Lung (tissue), 12 donors: ENCODE results near the gene LARGE1. TPM values are rescaled to one million over a fixed set of nuclear protein-coding genes. Genes with fewer than 3 reads are reported as not detected.

ENCODE experiments used
- ATAC-seq: fragments of 200-7000 bp; cut with Tn5 transposase; one replicate; pipeline ENCODE4 v1.9.1; 2020; ENCODE audit warnings: moderate number of reproducible peaks; ENCODE audit not compliant: insufficient read depth, low FRiP score
- DNase-seq, 3 donors: peaks; one replicate each; pipeline ENCODE4 v3.0.0-alpha.2; 2013 to 2017
- H3K27ac ChIP-seq, 2 donors: one replicate each; pipeline ENCODE4 v1.5.1; 2013; ENCODE audit warnings: mild to moderate bottlenecking in 2 of 2, moderate library complexity in 2 of 2, control low read depth in 1 of 2, inconsistent platforms in 1 of 2, low read depth in 1 of 2, low read length in 1 of 2
- H3K27me3 ChIP-seq, 3 donors: one replicate each; pipeline ENCODE4 v1.5.1; 2013; ENCODE audit warnings: low read length in 2 of 3; ENCODE audit not compliant: control insufficient read depth in 3 of 3, insufficient read depth in 3 of 3
- H3K36me3 ChIP-seq, 4 donors: one replicate each; pipeline ENCODE4 v1.5.1; 2013; ENCODE audit warnings: low read length in 4 of 4, mild to moderate bottlenecking in 1 of 4, moderate library complexity in 1 of 4; ENCODE audit not compliant: control insufficient read depth in 4 of 4, insufficient read depth in 4 of 4
- H3K4me1 ChIP-seq, 5 donors: one replicate each; pipeline ENCODE4 v1.5.1; 2013; ENCODE audit warnings: low read length in 5 of 5, mild to moderate bottlenecking in 2 of 5, moderate library complexity in 1 of 5; ENCODE audit not compliant: control insufficient read depth in 5 of 5, insufficient read depth in 5 of 5
- H3K4me3 ChIP-seq: one replicate; pipeline ENCODE4 v1.5.1; 2013; ENCODE audit warnings: mild to moderate bottlenecking, control low read depth, moderate library complexity
- H3K9ac ChIP-seq, 2 donors: one replicate each; pipeline ENCODE4 v1.5.1; 2013; ENCODE audit warnings: low read length in 2 of 2, control low read depth in 1 of 2; ENCODE audit not compliant: insufficient read depth in 1 of 2
- H3K9me3 ChIP-seq, 4 donors: one replicate each; pipeline ENCODE4 v1.5.1; 2013; ENCODE audit warnings: low read length in 3 of 4, mild to moderate bottlenecking in 1 of 4, moderate library complexity in 1 of 4; ENCODE audit not compliant: control insufficient read depth in 4 of 4, insufficient read depth in 3 of 4
- WGBS, 2 donors: extraction: QIAGEN DNeasy Blood & Tissue Kit; methylation state at CpG; one replicate each; pipeline ENCODE4 v1.1.7; 2013; 5-methylcytosine and 5-hydroxymethylcytosine counted together
- polyA plus RNA-seq, 2 donors: library from polyadenylated mRNA; stranded (reverse); fragments of 200-250 nt; gene quantifications; one replicate each; pipeline ENCODE4 v1.2.1, GENCODE V29; 2013
- total RNA-seq, 2 donors: library from RNA; depleted of rRNA in 1 of 2; stranded (reverse); fragments of >200 nt in 1 of 2; gene quantifications; one replicate each; pipeline ENCODE4 v1.2.1, GENCODE V29; 2014 to 2021
- TF ChIP-seq, protein P1 (sequence below): IDR thresholded peaks from 2 replicates; pipeline ENCODE4 v1.5.1; 2012; ENCODE audit warnings: mild to moderate bottlenecking; ENCODE audit errors: control extremely low read depth, extremely low read depth
- donor health status: control.
- donor health status: control.
- donor health status: Bipolar disorder and iron deficiency.
- donor health status: healthy.
- donor health status: DM: yes; HTN: yes; CAD: no.

Gene LARGE1
- total and polyA plus RNA-seq, 4 donors: 2.9 to 41.1 (median 15.4) TPM

DNA sequence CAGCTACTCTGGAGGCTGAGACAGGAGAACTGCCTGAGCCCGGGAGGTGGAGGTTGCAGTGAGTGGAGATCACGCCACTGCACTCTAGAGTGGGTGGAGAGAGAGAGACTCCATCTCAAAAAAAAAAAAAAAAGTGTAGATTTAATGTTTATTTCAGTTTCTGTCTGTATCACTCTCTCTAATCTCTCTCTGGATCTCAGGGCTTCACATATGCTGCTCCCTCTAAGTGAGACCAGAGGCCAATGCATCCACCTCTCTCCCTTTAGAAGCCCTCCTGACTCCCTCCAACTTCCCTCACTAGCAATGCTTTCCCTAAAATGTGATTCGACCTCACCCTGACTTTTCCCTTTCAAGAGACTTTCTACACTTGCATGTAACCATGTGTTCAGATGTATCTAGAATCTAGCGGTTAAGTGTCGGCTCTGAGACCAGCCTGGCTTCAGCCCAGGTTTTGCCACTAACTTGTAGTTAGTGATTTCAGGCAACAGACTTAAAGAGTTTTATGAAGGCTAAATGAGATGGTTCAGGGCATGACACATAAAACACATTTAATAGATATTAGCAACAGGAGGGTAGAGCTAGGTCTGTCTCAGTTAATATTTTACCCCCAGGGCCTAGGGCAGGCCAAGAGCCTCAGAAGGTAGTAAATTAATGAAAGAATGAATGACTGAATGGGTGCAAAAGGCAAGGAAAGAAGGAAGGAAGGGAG, 364.3 kb downstream of the LARGE1 start:
- Histone ChIP-seq H3K4me3 (no peak overlapping the region), H3K27me3 (no peaks in the 10 kb centered on the region), H3K4me1 (peaks cover 0 to 5% (median 0%) of the 10 kb centered on the region in 5 donors), H3K36me3 (no peaks in the 10 kb centered on the region), H3K9me3 (no peaks in the 10 kb centered on the region), H3K9ac (no peak overlapping the region), H3K27ac (no peak overlapping the region)
- peak in 1 of 3 donors; percentile 39 for DNase-seq
- TF ChIP-seq, protein P1, sequence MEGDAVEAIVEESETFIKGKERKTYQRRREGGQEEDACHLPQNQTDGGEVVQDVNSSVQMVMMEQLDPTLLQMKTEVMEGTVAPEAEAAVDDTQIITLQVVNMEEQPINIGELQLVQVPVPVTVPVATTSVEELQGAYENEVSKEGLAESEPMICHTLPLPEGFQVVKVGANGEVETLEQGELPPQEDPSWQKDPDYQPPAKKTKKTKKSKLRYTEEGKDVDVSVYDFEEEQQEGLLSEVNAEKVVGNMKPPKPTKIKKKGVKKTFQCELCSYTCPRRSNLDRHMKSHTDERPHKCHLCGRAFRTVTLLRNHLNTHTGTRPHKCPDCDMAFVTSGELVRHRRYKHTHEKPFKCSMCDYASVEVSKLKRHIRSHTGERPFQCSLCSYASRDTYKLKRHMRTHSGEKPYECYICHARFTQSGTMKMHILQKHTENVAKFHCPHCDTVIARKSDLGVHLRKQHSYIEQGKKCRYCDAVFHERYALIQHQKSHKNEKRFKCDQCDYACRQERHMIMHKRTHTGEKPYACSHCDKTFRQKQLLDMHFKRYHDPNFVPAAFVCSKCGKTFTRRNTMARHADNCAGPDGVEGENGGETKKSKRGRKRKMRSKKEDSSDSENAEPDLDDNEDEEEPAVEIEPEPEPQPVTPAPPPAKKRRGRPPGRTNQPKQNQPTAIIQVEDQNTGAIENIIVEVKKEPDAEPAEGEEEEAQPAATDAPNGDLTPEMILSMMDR: no peak
- no peak for ATAC-seq
- WGBS, 2 donors: 85 to 86% methylated on average over 5 of the region's 5 CpGs

DNA sequence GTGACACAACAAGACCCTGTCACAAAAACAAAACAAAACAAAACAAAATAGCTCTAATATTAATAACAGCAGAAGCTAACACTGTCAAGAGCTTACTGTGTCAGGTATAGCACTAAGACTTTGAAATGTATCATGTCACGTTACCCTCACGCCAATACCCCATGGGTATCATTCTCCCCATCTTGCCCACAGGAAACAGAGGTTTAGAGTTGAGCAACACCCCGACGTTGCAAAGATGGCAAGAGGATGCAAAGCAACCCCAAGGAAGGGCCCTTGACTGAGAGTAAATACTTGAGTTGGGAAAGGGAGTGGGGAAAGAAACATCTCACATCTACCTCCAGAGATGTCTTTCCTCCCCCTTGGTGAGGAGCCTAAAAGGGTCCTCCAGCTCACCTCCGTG, 366.8 kb downstream of the LARGE1 start:
- no peak for ATAC-seq
- peaks cover 0 to 5% (median 0%) of the 10 kb centered on the region in 5 donors for H3K4me1 ChIP-seq
- H3K36me3 ChIP-seq: no peaks in the 10 kb centered on the region
- TF ChIP-seq, protein P1: no peak
- no peak overlapping the region for H3K9ac ChIP-seq
- 35 to 53% methylated on average over 5 of the region's 5 CpGs for WGBS, 2 donors
- H3K9me3 ChIP-seq: no peaks in the 10 kb centered on the region
- H3K27me3 ChIP-seq: no peaks in the 10 kb centered on the region
- DNase-seq: no peak
- H3K27ac ChIP-seq: no peak overlapping the region
- no peak overlapping the region for H3K4me3 ChIP-seq

DNA sequence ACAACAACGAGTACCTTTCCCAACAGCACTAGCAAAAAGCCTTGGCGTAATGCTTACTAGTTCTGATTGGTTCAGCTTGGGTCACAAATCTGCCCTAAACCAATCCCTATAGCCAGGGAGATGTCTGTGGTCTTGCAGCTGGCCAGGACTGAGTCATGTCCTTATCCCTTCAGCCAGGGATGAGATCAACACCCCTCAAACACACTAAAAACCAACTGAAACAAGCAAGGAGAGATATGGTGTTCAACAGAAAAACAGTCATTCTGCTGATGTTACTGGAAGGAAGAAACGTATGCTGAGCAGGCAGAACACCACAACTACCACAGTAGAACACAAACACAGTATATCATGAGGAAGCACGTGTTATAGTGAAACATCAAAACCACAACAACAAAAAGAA, 375.6 kb downstream of the LARGE1 start:
- whole genome bisulfite sequencing, 2 donors: 55 to 75% methylated on average over 4 of the region's 4 CpGs
- H3K27me3 ChIP-seq: no peaks in the 10 kb centered on the region
- no peak overlapping the region for H3K27ac ChIP-seq
- H3K4me1 ChIP-seq: peaks cover 6 to 33% (median 10%) of the 10 kb centered on the region in 5 donors
- no peak overlapping the region for H3K4me3 ChIP-seq
- ATAC-seq: no peak
- H3K9me3 ChIP-seq: no peaks in the 10 kb centered on the region
- no peak for DNase-seq
- no peak overlapping the region for H3K9ac ChIP-seq
- H3K36me3 ChIP-seq: no peaks in the 10 kb centered on the region
- TF ChIP-seq, protein P1: no peak
